GM20000 (cell line): ENCODE results near the gene KRT14.

Source experiments
- DNase-seq: peaks from one replicate; pipeline ENCODE4 v3.0.0; 2012; ENCODE audit warnings: low spot score
- CTCF ChIP-seq: IDR thresholded peaks from 2 replicates; pipeline ENCODE4 v1.5.1; 2012; ENCODE audit warnings: mild to moderate bottlenecking, control low read depth; ENCODE audit errors: extremely low read depth, missing control alignments

KRT14 gene

GRCh38 chr17:41533613-41534012, 53.1 kb downstream of the KRT14 start:
- no peak for TF ChIP-seq CTCF
- no peak for DNase-seq

GRCh38 chr17:41532947-41533570, 53.6 kb downstream of the KRT14 start:
- TF ChIP-seq CTCF, result no peak
- no peak for DNase-seq
